Fibroblast of skin of abdomen (primary cell): ENCODE results near the gene PAGE2. TPM values are rescaled to one million over a fixed set of nuclear protein-coding genes. Genes with fewer than 3 reads are reported as not detected.
"Not testable (repeated sequence)": the region's sequence is repeated elsewhere in the genome, so short reads cannot be mapped to it uniquely, and the experiment has no call there.

Source experiments
- DNase-seq: peaks from one replicate; pipeline ENCODE4 v3.0.0-alpha.2; 2013
- polyA plus RNA-seq, 2 experiments: library from polyadenylated mRNA; unstranded; fragments of 120-200 nt; gene quantifications; one replicate each; pipeline ENCODE4 v1.2.1, GENCODE V29; 2013; ENCODE audit not compliant: insufficient read length in 2 of 2

PAGE2 gene, protein sequence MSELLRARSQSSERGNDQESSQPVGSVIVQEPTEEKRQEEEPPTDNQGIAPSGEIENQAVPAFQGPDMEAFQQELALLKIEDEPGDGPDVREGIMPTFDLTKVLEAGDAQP
- not detected for polyA plus RNA-seq (2013, experiment 1 of 2; ENCODE audit: insufficient read length)
- not detected for polyA plus RNA-seq (2013, experiment 2 of 2; ENCODE audit: insufficient read length)

GRCh38 chrX:55088795-55089489 is at the start of gene PAGE2:
Gene PAGE2 (plus strand): TSS chrX:55089018. CDS start chrX:55090021, 1,003 bp downstream.
- DNase-seq = no peak

DNA sequence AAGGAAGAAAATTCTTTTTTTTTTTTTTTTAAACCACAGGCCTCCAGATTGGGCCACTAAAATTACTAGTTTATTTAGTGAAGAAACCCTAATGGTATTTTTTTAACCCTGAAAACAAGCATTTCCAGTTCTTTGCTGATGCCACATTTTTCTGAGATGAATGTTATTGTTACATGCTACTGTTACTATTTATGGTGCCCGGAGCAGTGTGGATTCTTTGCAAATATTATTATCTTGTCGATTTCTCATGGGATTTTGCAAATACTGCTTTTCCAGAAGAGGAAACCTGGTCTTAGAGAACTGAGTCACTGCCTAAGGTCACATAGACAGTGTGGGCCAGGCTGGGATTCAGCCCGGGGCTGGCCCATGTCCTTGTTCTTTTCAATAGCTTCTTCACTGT is 49.3 kb upstream of the PAGE2 start:
- no peak for DNase-seq

- no peak for DNase-seq
Observed at GRCh38 chrX:55041514-55041913, 47.3 kb upstream of the PAGE2 start.

- DNase-seq = not testable (repeated sequence)
Observed at GRCh38 chrX:55050599-55050998, 38.2 kb upstream of the PAGE2 start.

DNA sequence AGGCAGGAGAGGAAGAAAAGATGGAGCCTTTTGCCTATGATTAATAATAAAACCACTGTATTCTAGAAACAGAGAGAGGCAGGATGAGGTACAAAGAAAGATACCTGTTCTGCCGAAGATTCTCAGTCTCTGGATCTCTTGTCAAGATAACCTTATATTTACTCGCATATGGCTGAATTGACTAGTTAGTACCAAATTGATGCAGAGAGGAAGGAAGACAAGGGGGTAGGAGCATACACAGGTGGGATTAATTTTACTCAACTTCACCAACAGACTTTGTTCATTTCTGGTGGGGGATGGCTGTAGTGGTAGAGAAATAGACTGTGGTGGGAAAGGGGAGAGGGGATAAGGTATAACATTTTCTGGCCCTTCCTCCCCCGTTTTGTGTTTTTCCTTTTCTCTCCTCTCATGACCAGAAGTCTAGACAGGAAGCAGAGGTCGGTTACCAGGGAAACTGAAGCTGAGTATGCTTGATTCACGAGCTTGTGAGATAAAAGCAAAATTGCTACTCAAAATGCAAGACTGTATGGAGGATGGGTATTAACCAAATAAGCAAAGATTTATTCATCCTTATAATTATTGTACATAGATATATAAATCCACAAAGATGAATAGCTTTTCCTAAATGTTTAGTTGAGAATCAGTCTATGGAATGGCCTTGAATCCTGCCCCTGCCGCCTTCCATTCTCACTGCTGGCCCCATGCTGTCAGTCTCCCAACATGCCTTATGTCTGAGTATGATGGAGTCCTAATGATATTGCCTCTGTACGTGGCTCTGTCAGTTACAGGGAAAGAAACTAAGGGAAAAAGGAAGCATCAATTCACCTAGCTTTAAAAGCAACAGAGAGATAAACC is 31.8 kb upstream of the PAGE2 start:
- peak; percentile 40 for DNase-seq

DNA sequence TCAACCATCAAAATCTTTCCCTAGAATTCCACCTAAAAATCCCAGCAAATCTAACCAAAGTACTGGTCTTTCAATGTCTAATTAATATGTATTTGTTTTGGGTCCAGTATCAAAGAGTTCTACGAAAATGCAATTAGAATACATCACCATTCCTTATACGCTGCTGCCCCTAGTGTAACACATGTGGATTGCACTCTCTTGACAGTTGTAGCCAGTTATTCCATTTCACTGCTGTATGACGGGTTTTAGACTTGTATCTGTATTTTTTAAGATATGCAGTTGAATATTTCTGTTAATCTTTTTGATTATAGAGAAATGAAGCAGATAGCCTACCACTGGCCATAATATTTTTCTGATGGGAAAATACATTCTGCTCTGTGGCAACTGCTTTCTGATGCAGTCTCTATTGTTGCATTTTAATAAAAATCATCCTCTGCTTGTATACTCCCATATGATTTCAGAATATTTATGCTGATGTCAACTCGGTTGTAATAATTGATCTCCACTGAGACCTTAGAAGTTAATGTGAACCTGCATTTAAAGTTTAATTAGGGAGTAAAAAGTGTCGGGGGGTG is 31.1 kb upstream of the PAGE2 start:
- peak; percentile 5 for DNase-seq

GRCh38 chrX:55067180-55067579 is 21.6 kb upstream of the PAGE2 start:
- DNase-seq = not testable (repeated sequence)

DNA sequence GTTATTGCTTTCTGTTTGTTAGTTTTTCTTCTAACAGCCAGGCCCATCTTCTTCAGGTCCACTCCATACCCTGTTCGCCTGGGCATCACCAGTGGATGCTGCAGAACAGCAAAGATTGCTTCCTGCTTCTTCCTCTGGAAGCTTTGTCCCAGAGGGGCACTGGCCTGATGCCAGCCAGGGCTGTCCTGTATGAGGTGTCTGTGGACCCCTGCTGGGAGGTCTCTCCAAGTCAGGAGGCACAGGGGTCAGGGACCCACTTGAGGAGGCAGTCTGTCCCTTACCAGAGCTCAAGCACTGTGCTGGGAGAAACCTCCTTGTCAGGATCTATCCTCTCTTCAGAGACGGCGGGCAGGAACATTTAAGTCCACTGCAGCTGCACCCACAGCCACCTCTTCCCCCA is 16.5 kb upstream of the PAGE2 start:
- no peak for DNase-seq

DNA sequence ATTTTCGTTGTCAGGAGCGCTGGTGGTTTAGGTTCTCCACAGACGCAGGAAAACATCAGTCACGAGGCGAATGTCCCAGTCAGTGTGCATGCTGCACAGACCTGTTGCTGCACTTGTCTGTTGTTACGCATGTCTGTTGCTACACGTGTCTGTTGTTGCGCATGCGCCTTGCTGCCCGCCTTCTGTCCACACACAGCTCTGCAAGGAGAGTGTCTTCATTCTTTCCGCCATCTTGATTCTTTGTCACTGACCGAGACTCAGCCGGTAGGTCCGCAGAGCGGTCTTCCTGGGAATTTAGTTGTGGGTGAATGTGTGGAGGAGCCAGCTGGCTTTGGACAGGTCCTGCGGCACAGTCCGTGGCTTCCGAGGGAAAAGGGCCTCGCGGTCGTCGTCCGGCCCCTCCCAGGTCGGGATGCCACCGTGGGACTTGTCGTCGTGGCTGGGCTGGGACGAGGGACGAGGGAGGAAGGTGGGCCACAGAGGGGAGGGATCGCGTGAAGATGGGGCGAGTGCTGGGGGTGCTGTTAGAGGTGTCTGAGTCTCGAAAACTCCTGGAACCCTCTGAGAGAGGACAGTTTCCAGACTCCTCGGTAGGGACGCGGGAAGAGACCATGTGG is 13.9 kb upstream of the PAGE2 start, which contains the start of gene PAGE2B:
TSS of gene PAGE2B (plus strand) at position 180 of the 617 bp plus-strand sequence. CDS start 1,012 bp downstream, outside the sequence.
- no peak for DNase-seq

DNA sequence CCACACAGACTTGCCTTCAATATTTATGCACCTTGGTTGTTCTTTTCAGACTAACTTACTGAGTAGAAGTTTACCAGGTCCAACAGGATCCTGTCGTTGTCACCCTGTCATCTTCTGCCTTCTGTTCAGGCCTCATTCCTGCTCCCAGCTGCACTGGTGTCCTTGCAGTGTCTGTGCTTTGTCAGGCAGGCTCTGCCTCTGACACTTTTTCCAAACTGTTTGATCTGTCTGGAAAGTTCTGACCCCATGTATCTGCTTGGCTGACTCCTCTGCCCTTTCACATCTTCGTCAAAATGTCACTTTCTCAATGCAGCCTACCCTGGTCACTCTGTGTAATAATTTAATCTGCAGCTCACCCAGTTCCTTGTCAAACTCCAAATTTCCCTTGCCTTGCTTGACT is 9.9 kb downstream of the PAGE2 start:
- no peak for DNase-seq

DNA sequence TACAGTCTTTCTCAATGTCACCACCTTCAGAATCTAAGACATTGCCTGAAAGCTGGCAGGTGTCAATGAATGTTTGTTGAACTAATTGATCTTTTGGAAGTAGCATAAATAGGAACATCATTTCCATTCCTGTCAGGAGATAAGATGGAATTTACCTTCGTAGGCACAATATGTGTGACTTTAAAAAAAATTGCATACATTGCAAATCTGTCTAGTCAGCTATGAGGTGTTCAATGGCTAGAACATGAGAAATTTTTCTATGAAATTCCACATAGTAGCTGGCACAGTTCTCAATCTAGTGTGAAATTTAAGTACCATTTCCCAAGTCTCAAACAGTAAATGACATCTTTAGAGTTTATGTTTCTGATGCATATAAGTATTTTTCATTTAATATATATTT is 10.3 kb downstream of the PAGE2 start:
- no peak for DNase-seq

GRCh38 chrX:55102754-55103153 is 13.9 kb downstream of the PAGE2 start:
- DNase-seq = no peak

GRCh38 chrX:55107262-55107661 is 18.4 kb downstream of the PAGE2 start:
- DNase-seq = no peak

GRCh38 chrX:55107911-55108310 is 19.1 kb downstream of the PAGE2 start:
- DNase-seq = no peak

- no peak for DNase-seq
Observed at GRCh38 chrX:55109306-55109705, 20.5 kb downstream of the PAGE2 start.

DNA sequence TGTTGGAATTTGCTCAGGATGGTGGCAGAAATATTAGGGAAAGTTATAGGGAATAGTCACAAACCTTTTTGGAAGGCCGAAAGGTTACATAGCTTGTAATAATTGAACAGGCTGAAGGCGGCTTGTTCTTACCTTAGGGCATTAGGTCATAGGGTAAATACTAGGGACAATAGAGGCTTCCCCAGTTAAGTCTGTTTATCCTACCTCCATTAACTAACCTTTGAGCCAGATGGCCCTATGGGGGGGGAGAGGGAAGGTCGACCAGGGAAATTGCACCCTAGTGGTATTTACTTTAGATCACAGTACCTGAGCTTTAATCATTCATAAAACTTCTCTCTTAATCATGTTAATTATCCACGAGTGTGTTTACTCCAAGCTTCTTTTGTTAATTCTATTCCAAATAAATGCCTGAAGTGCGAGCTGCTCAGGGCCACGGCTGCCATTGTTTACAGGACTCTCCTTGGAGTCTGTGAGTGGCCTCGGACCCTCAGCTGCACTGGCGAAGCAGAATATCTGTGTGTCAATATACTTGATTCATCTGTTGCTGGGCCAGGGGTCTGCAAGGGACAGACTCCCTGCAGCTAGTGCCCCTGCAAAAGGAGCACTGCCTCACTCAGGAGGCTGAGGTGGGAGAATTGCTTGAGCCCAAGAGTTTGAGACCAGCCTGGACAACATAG is 22.9 kb downstream of the PAGE2 start:
- no peak for DNase-seq

- DNase-seq = not testable (repeated sequence)
Observed at GRCh38 chrX:55116589-55116988, 27.8 kb downstream of the PAGE2 start.

- DNase-seq = no peak
Observed at GRCh38 chrX:55118574-55118973, 29.8 kb downstream of the PAGE2 start.

GRCh38 chrX:55119271-55119670 is 30.5 kb downstream of the PAGE2 start:
- no peak for DNase-seq

- DNase-seq = no peak
Observed at GRCh38 chrX:55119712-55120111, 30.9 kb downstream of the PAGE2 start.

- DNase-seq = no peak
Observed at GRCh38 chrX:55120761-55121358, 32.0 kb downstream of the PAGE2 start.
